B cell (primary cell): ENCODE results near the gene KIF21A.

Source experiments
- CTCF ChIP-seq: fragments of 200-600 bp; IDR thresholded peaks from one replicate; pipeline ENCODE4 v1.8.0; 2022; ENCODE audit warnings: antibody characterized with exemption, mild to moderate bottlenecking
- EZH2 ChIP-seq: IDR thresholded peaks from 2 replicates; pipeline ENCODE4 v1.6.1; 2012; ENCODE audit warnings: borderline replicate concordance, low read depth, mild to moderate bottlenecking, moderate library complexity, low read length; ENCODE audit not compliant: insufficient read depth, poor library complexity, severe bottlenecking

DNA sequence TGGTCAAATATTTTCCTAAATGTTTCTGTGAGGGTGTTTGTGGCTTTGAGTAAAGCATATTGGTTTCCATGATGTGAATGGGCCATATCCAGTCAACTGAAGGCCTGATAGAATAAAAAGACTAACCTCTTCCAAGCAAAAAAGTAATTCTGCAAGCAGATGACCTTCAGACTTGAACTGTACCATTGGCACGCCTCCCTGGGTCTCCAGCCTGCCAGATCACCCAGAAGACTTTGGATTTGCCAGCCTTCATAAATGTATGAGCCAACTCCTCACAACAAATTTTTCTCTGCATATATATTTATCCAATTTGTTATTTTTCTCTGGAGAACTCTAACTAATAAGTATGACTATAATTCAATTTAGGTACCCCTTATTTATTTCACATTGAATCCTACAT is 190.3 kb downstream of the KIF21A start:
- TF ChIP-seq CTCF (no peak), EZH2 (no peak)
